Inflammatory macrophage treated with lipopolysaccharide for 1 hour (primary cell): ENCODE measurements around the gene RNF14.
A peak's percentile ranks its signal among the peaks of the same experiment; 100 is the strongest.
"Not testable (repeated sequence)": the region's sequence is repeated elsewhere in the genome, so short reads cannot be mapped to it uniquely, and the experiment has no call there.

Source experiments
- DNase-seq, 2 donors: peaks; one replicate each; pipeline ENCODE4 v3.0.0-alpha.2; 2020 to 2022

Gene RNF14

GRCh38 chr5:141968914-141969608, at the start of gene RNF14:
RNF14 (plus strand) TSS chr5:141969105; CDS start chr5:141973589, 4,484 bp downstream.
- DNase-seq, result peak; percentile 94 to 96

GRCh38 chr5:141919218-141920119, 49.4 kb upstream of the RNF14 start:
- peak; percentile 79 to 90 for DNase-seq

- DNase-seq, result no peak
Measured at GRCh38 chr5:141920771-141921170, 48.1 kb upstream of the RNF14 start.

- DNase-seq, result not testable (repeated sequence)
Measured at GRCh38 chr5:141922827-141923447, 46.0 kb upstream of the RNF14 start.

- DNase-seq, result peak; percentile 93 to 94
Measured at GRCh38 chr5:141923448-141924313, 45.2 kb upstream of the RNF14 start, which contains the start of gene DELE1. DELE1 (plus strand) TSS chr5:141923871; CDS start chr5:141923942, 71 bp downstream.

- DNase-seq, result no peak
Measured at GRCh38 chr5:141926434-141926833, 42.5 kb upstream of the RNF14 start.

- no peak for DNase-seq
Measured at GRCh38 chr5:141928051-141928450, 40.9 kb upstream of the RNF14 start.

GRCh38 chr5:141929398-141930058, 39.4 kb upstream of the RNF14 start:
- no peak for DNase-seq

GRCh38 chr5:141931694-141932093, 37.2 kb upstream of the RNF14 start:
- DNase-seq, result no peak

- no peak for DNase-seq
Measured at GRCh38 chr5:141933151-141933550, 35.8 kb upstream of the RNF14 start.

GRCh38 chr5:141934099-141934844, 34.6 kb upstream of the RNF14 start:
- DNase-seq, result no peak

- DNase-seq, result no peak
Measured at GRCh38 chr5:141935538-141935937, 33.4 kb upstream of the RNF14 start.

GRCh38 chr5:141940695-141941271, 28.1 kb upstream of the RNF14 start:
- DNase-seq, result peak; percentile 41 to 67

- DNase-seq, result no peak
Measured at GRCh38 chr5:141941307-141941706, 27.6 kb upstream of the RNF14 start.

GRCh38 chr5:141941779-141942178, 27.1 kb upstream of the RNF14 start:
- DNase-seq, result no peak

GRCh38 chr5:141942185-141942857, 26.6 kb upstream of the RNF14 start:
- no peak for DNase-seq

GRCh38 chr5:141944076-141944475, 24.8 kb upstream of the RNF14 start:
- no peak for DNase-seq

GRCh38 chr5:141945511-141946051, 23.3 kb upstream of the RNF14 start:
- peak in 1 of 2 donors; percentile 47 for DNase-seq

- DNase-seq, result no peak
Measured at GRCh38 chr5:141947316-141947715, 21.6 kb upstream of the RNF14 start.

- DNase-seq, result no peak
Measured at GRCh38 chr5:141948812-141949211, 20.1 kb upstream of the RNF14 start.
